Uterus (tissue), 2 donors: Measurements from ENCODE around the gene UBE2R2.

Source experiments
- CTCF ChIP-seq, 4 experiments: fragments of 200-600 bp in 2 of 4; fragments of 450-650 bp in 2 of 4; sonication (generic) in 2 of 4; IDR thresholded peaks; one replicate each; pipeline ENCODE4 v1.5.1; 2016 to 2019; ENCODE audit warnings: antibody characterized with exemption in 4 of 4, mild to moderate bottlenecking in 2 of 4, moderate library complexity in 1 of 4
- POLR2A ChIP-seq, 2 donors: fragments of 450-650 bp; IDR thresholded peaks; one replicate each; pipeline ENCODE4 v1.6.1; 2016; ENCODE audit warnings: antibody characterized with exemption in 2 of 2, mild to moderate bottlenecking in 1 of 2, moderate library complexity in 1 of 2

GRCh38 chr9:33840381-33840780 is 23.4 kb downstream of the UBE2R2 start:
- TF ChIP-seq CTCF (IDR thresholded peaks at IDR 0.05) (no peak), POLR2A (IDR thresholded peaks at IDR 0.05) (no peak)
